ENCODE measurements around the gene CAMK1D.

Gene CAMK1D

GRCh38 chr10:12513003-12513365, 163.6 kb downstream of the CAMK1D start:
- no peak for DNase-seq (ENCODE audit: extremely low read depth, low read depth)
- TF ChIP-seq CTCF (IDR thresholded peaks at IDR 0.05; ENCODE audit: low read depth, low read length): no peak

DNA sequence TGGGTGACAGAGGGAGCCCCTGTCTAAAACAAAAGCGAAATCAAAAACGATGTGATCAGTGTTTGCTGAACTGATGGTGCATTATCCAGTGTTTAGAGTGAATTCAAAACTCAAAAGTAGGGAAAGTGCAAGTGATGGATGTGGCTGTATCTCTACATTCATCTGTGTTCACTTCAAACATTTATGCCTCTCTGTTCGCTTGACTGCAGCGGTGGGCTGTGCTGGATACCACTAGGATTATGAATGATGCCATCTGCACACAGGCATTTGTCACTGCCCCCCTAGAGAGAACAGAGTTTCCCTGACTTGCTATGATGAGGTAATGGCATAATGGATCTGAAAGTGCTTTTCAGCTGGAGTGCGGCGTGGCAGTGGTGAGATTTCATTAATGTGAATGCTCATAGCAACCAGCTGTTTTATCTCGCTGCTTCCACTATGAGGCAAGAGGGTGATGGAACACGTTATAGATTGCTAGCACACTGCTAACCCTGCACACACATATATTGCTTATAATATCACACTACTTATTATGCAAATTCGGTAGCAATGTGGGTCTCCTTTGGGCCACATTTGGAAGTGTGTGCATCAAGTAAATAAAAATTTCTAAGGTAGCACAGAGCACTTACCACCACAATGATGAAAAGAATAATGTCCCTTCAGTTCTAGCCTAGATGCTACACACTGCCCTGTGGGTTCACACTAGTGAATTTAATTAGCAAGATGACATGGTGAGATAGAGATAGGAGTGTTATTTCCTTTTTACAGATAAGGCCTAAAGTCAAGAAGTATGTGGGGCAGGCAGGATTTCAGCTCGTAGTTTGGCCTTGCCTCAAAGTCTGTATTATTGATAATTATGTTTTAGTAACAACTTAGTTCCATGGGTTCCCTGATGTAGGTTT, 164.7 kb downstream of the CAMK1D start:
- TF ChIP-seq CTCF (IDR thresholded peaks at IDR 0.05; ENCODE audit: low read depth, low read length): no peak

GRCh38 chr10:12518024-12518423, 168.7 kb downstream of the CAMK1D start:
- TF ChIP-seq CTCF (IDR thresholded peaks at IDR 0.05; ENCODE audit: low read depth, low read length): no peak
- DNase-seq (ENCODE audit: extremely low read depth, low read depth): no peak

More for the DNA sequence above, 164.7 kb downstream of the CAMK1D start:
- DNase-seq (ENCODE audit: extremely low read depth, low read depth): no peak

GRCh38 chr10:12521423-12521822, 172.1 kb downstream of the CAMK1D start:
- TF ChIP-seq CTCF (IDR thresholded peaks at IDR 0.05; ENCODE audit: low read depth, low read length): no peak
- DNase-seq (ENCODE audit: extremely low read depth, low read depth): no peak

GRCh38 chr10:12526311-12526710, 177.0 kb downstream of the CAMK1D start:
- TF ChIP-seq CTCF (IDR thresholded peaks at IDR 0.05; ENCODE audit: low read depth, low read length): no peak

DNA sequence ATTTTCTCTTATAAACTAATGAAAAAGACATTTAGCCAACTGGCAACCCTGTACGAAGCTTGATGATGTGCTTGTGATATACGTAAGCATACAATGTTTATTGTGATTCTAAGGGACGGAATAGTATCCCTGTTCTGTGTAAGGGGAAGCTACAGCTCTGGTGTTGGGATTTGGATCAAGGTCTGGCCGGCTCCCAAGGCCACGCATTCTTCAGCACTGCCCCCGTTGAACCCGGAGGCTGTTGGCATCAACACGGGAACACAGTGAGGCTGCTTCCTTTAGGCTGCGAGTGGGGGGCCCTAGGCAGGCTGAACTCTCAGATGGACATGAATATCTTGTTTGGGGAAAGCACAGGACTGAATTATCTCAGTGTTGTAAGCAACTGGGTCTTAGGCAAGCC, 180.6 kb downstream of the CAMK1D start:
- DNase-seq (ENCODE audit: extremely low read depth, low read depth): no peak
- TF ChIP-seq CTCF (IDR thresholded peaks at IDR 0.05; ENCODE audit: low read depth, low read length): no peak

More at GRCh38 chr10:12526311-12526710, 177.0 kb downstream of the CAMK1D start:
- no peak for DNase-seq (ENCODE audit: extremely low read depth, low read depth)

All from AG09319 (cell line).